LNCaP clone FGC (cell line): ENCODE measurements around the gene SCNM1.

Experiments used
- DNase-seq: peaks from one replicate; pipeline ENCODE4 v3.0.0-alpha.2; 2011; ENCODE audit warnings: low read depth
- H3K4me3 ChIP-seq: 2 replicates; pipeline ENCODE4 v1.5.1; 2011; ENCODE audit warnings: mild to moderate bottlenecking, low read depth, low read length, control low read depth
- CTCF ChIP-seq: IDR thresholded peaks from 2 replicates; pipeline ENCODE4 v1.5.1; 2012; ENCODE audit warnings: mild to moderate bottlenecking; ENCODE audit not compliant: control insufficient read depth, insufficient read depth; ENCODE audit errors: extremely low read depth

SCNM1 gene, protein sequence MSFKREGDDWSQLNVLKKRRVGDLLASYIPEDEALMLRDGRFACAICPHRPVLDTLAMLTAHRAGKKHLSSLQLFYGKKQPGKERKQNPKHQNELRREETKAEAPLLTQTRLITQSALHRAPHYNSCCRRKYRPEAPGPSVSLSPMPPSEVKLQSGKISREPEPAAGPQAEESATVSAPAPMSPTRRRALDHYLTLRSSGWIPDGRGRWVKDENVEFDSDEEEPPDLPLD

DNA sequence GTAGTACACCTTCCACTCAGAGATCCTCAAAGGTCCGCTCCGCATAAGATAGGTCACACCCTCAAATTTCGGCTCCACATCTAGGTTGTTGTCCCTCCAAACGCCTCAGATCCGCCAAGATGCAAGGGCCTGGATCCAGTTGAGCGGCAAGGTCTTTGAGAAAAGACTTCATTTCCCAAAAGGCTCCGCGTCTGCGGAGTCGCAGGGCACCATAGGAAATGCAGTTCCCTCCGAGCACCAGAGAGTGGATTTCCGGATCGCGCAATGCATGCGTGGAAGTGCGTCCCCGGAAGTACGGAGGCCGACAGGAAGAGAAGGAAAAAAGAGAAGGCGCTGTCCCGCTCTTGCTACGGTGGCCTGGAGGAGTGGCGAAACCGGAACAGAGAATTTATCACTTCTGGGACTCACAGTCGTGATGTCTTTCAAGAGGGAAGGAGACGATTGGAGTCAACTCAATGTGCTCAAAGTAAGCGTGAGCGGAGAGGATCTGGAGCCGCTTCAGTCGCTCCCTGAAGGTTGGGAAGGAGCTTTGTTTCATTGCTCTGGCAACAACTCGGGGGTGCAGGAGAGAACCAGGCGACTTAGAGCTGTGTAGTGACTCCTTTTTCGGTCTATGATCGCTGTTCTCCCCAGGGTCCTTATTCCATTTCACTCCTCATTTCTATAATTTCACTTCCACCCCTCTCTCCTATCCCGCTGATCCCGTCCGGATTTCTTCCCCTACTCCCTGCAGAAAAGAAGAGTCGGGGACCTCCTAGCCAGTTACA lies at the start of gene SCNM1, which contains the start of gene LYSMD1:
Gene SCNM1, plus strand, starts transcription at position 407 of the 767 bp plus-strand sequence. Its CDS starts 9 bp downstream, at position 416.
Gene LYSMD1, minus strand, starts transcription at position 165 of the 767 bp plus-strand sequence. CDS start 644 bp downstream, outside the sequence.
- no peak for TF ChIP-seq CTCF
- peak within 1 kb of the TSS; percentile 81 for H3K4me3 ChIP-seq
- DNase-seq, result peak; percentile 98

GRCh38 chr1:151124763-151125403 lies 41.1 kb upstream of the SCNM1 start:
- no peak for TF ChIP-seq CTCF
- no peak for DNase-seq
- no peak overlapping the region for H3K4me3 ChIP-seq

GRCh38 chr1:151128800-151129199 lies 37.1 kb upstream of the SCNM1 start:
- no peak overlapping the region for H3K4me3 ChIP-seq
- no peak for TF ChIP-seq CTCF
- DNase-seq, result no peak

GRCh38 chr1:151130987-151131586 lies 34.9 kb upstream of the SCNM1 start:
- TF ChIP-seq CTCF, result no peak
- no peak overlapping the region for H3K4me3 ChIP-seq
- DNase-seq, result no peak

- DNase-seq, result no peak
- no peak overlapping the region for H3K4me3 ChIP-seq
- TF ChIP-seq CTCF, result no peak
Observed at GRCh38 chr1:151131701-151132334, 34.1 kb upstream of the SCNM1 start.

- DNase-seq, result no peak
- no peak for TF ChIP-seq CTCF
- no peak overlapping the region for H3K4me3 ChIP-seq
Observed at GRCh38 chr1:151132335-151133017, 33.5 kb upstream of the SCNM1 start.
